MM.1S (cell line): Measurements from ENCODE around the gene TAF11L14.

Source experiments
- DNase-seq: peaks from one replicate; pipeline ENCODE4 v3.0.0-alpha.2; 2015
- H2AFZ ChIP-seq: fragments of 300-600 bp; sonication (generic); 2 replicates; pipeline ENCODE4 v1.6.0; 2016; ENCODE audit warnings: antibody characterized with exemption, low read length
- H3F3A ChIP-seq: fragments of 300-600 bp; sonication (generic); 2 replicates; pipeline ENCODE4 v1.6.1; 2016; ENCODE audit warnings: mild to moderate bottlenecking, antibody characterized with exemption, low read length, moderate library complexity, mixed read lengths; ENCODE audit not compliant: insufficient read depth
- H3K27ac ChIP-seq: fragments of 300-600 bp; sonication (generic); 2 replicates; pipeline ENCODE4 v1.5.1; 2016; ENCODE audit warnings: mild to moderate bottlenecking, low read length
- H3K27me3 ChIP-seq: fragments of 300-600 bp; sonication (generic); replicated peaks from 2 replicates; pipeline ENCODE4 v1.6.0; 2016; ENCODE audit warnings: low read length; ENCODE audit not compliant: insufficient read depth
- H3K36me3 ChIP-seq: fragments of 300-600 bp; sonication (generic); replicated peaks from 2 replicates; pipeline ENCODE4 v1.6.1; 2016; ENCODE audit warnings: mild to moderate bottlenecking, low read length, mixed read lengths; ENCODE audit not compliant: insufficient read depth
- H3K4me1 ChIP-seq: fragments of 300-600 bp; sonication (generic); 2 replicates; pipeline ENCODE4 v1.6.1; 2016; ENCODE audit warnings: low read length, mixed read lengths
- H3K4me2 ChIP-seq: fragments of 300-600 bp; sonication (generic); 2 replicates; pipeline ENCODE4 v1.6.0; 2016; ENCODE audit warnings: low read depth, low read length
- H3K4me3 ChIP-seq: fragments of 300-600 bp; sonication (generic); 2 replicates; pipeline ENCODE4 v1.5.1; 2016; ENCODE audit warnings: low read length, mixed read lengths
- H3K79me2 ChIP-seq: fragments of 300-600 bp; sonication (generic); 2 replicates; pipeline ENCODE4 v1.6.1; 2016; ENCODE audit warnings: mixed run types, low read length, mixed read lengths
- H3K9ac ChIP-seq: fragments of 300-600 bp; sonication (generic); 2 replicates; pipeline ENCODE4 v1.6.1; 2016; ENCODE audit warnings: low read length, mixed read lengths
- H3K9me2 ChIP-seq: fragments of 300-600 bp; sonication (generic); replicated peaks from 2 replicates; pipeline ENCODE4 v1.6.1; 2016; ENCODE audit warnings: mild to moderate bottlenecking, low read length, mixed read lengths; ENCODE audit not compliant: insufficient read depth
- H3K9me3 ChIP-seq: fragments of 300-600 bp; sonication (generic); replicated peaks from 2 replicates; pipeline ENCODE4 v1.6.1; 2016; ENCODE audit warnings: mild to moderate bottlenecking, low read length, mixed read lengths; ENCODE audit not compliant: insufficient read depth
- H4K20me1 ChIP-seq: fragments of 300-600 bp; sonication (generic); 2 replicates; pipeline ENCODE4 v1.6.1; 2016; ENCODE audit warnings: mild to moderate bottlenecking, low read length, moderate library complexity, mixed read lengths; ENCODE audit not compliant: insufficient read depth
- CTCF ChIP-seq: fragments of 300-600 bp; sonication (generic); IDR thresholded peaks from 2 replicates; pipeline ENCODE4 v1.5.1; 2016; ENCODE audit warnings: antibody characterized with exemption, low read length, mixed read lengths

TAF11L14 gene

GRCh38 chr5:17680737-17681136 is 46.5 kb downstream of the TAF11L14 start:
- no peaks in the 10 kb centered on the region for H3K9me3 ChIP-seq
- H3K4me1 ChIP-seq, result no peaks in the 10 kb centered on the region
- H3F3A ChIP-seq, result no peaks in the 10 kb centered on the region
- H3K9ac ChIP-seq, result no peak overlapping the region
- no peak for DNase-seq
- H4K20me1 ChIP-seq, result no peaks in the 10 kb centered on the region
- H3K9me2 ChIP-seq, result no peaks in the 10 kb centered on the region
- no peaks in the 10 kb centered on the region for H3K36me3 ChIP-seq
- H3K4me2 ChIP-seq, result no peak overlapping the region
- H3K27ac ChIP-seq, result no peak overlapping the region
- H3K27me3 ChIP-seq, result no peaks in the 10 kb centered on the region
- H2AFZ ChIP-seq, result no peak overlapping the region
- no peaks in the 10 kb centered on the region for H3K79me2 ChIP-seq
- TF ChIP-seq CTCF, result no peak
- no peak overlapping the region for H3K4me3 ChIP-seq
